CD4-positive, alpha-beta T cell treated with Interleukin-10 for 1 hour (primary cell): ENCODE results near the gene CASP8.

ENCODE experiments used
- DNase-seq: peaks from one replicate; pipeline ENCODE4 v3.0.0-alpha.2; 2020

The CASP8 gene

GRCh38 chr2:201242571-201243277, 17.6 kb upstream of the CASP8 start:
- no peak for DNase-seq

GRCh38 chr2:201244829-201245228, 15.5 kb upstream of the CASP8 start:
- DNase-seq, result no peak

- DNase-seq, result no peak
These were observed 14.1 kb upstream of the CASP8 start for GRCh38 chr2:201246280-201246679.

- no peak for DNase-seq
These were observed 12.0 kb upstream of the CASP8 start for GRCh38 chr2:201248288-201248844.

GRCh38 chr2:201249889-201250288, 10.4 kb upstream of the CASP8 start:
- DNase-seq, result no peak

GRCh38 chr2:201250741-201251140, 9.6 kb upstream of the CASP8 start:
- no peak for DNase-seq

- peak; percentile 52 for DNase-seq
These were observed 6.1 kb upstream of the CASP8 start for GRCh38 chr2:201254081-201254730.

GRCh38 chr2:201255408-201256033, 4.8 kb upstream of the CASP8 start:
- DNase-seq, result no peak

GRCh38 chr2:201256082-201256481, 4.3 kb upstream of the CASP8 start:
- DNase-seq, result no peak

- peak; percentile 76 for DNase-seq
These were observed 2.9 kb upstream of the CASP8 start for GRCh38 chr2:201257381-201257955.

- peak; percentile 97 for DNase-seq
These were observed 2.2 kb upstream of the CASP8 start for GRCh38 chr2:201257956-201258665.

- peak; percentile 18 for DNase-seq
These were observed 1.4 kb upstream of the CASP8 start for GRCh38 chr2:201258666-201259615.

- peak; percentile 74 for DNase-seq
These were observed 1.1 kb downstream of the CASP8 start for GRCh38 chr2:201261471-201261870.

GRCh38 chr2:201261906-201262305, 1.6 kb downstream of the CASP8 start:
- DNase-seq, result peak; percentile 48

- DNase-seq, result peak; percentile 43
These were observed 2.4 kb downstream of the CASP8 start for GRCh38 chr2:201262718-201263117.

GRCh38 chr2:201263779-201264178, 3.4 kb downstream of the CASP8 start:
- peak; percentile 55 for DNase-seq

- DNase-seq, result no peak
These were observed 4.3 kb downstream of the CASP8 start for GRCh38 chr2:201264472-201265173.

GRCh38 chr2:201266629-201267028, 6.3 kb downstream of the CASP8 start:
- no peak for DNase-seq

- DNase-seq, result peak; percentile 47
These were observed 7.1 kb downstream of the CASP8 start for GRCh38 chr2:201267278-201268030.

GRCh38 chr2:201269764-201270163, 9.4 kb downstream of the CASP8 start:
- no peak for DNase-seq
